ENCODE results near the gene AKAP8.
"Not testable (repeated sequence)": the region's sequence is repeated elsewhere in the genome, so short reads cannot be mapped to it uniquely, and the experiment has no call there.

AKAP8 gene

GRCh38 chr19:15379083-15379998, at the start of gene AKAP8:
AKAP8 (minus strand) TSS chr19:15379787; CDS start chr19:15379731, 56 bp downstream.
- DNase-seq = peak; percentile 99

GRCh38 chr19:15427991-15428471, 48.4 kb upstream of the AKAP8 start:
- DNase-seq = no peak

GRCh38 chr19:15427350-15427700, 47.7 kb upstream of the AKAP8 start:
- no peak for DNase-seq

GRCh38 chr19:15426485-15427349, 47.1 kb upstream of the AKAP8 start:
- no peak for DNase-seq

GRCh38 chr19:15425321-15425950, 45.8 kb upstream of the AKAP8 start:
- no peak for DNase-seq

GRCh38 chr19:15424692-15425272, 45.2 kb upstream of the AKAP8 start:
- no peak for DNase-seq

- DNase-seq = no peak
Observed at GRCh38 chr19:15424121-15424520, 44.5 kb upstream of the AKAP8 start.

- no peak for DNase-seq
Observed at GRCh38 chr19:15423130-15423529, 43.5 kb upstream of the AKAP8 start.

GRCh38 chr19:15422296-15423075, 42.9 kb upstream of the AKAP8 start:
- no peak for DNase-seq

- no peak for DNase-seq
Observed at GRCh38 chr19:15421721-15422260, 42.2 kb upstream of the AKAP8 start.

GRCh38 chr19:15421136-15421695, 41.6 kb upstream of the AKAP8 start:
- DNase-seq = no peak

GRCh38 chr19:15419413-15420025, 39.9 kb upstream of the AKAP8 start:
- no peak for DNase-seq

GRCh38 chr19:15418579-15419412, 39.2 kb upstream of the AKAP8 start, which contains the start of gene AKAP8L:
AKAP8L (minus strand) TSS chr19:15418988; CDS start chr19:15418923, 65 bp downstream.
- DNase-seq = peak; percentile 100

GRCh38 chr19:15418231-15418578, 38.6 kb upstream of the AKAP8 start:
- DNase-seq = peak; percentile 27

GRCh38 chr19:15417699-15418098, 38.1 kb upstream of the AKAP8 start:
- peak; percentile 27 for DNase-seq

GRCh38 chr19:15412832-15413231, 33.2 kb upstream of the AKAP8 start:
- DNase-seq = no peak

GRCh38 chr19:15411351-15411750, 31.8 kb upstream of the AKAP8 start:
- not testable (repeated sequence) for DNase-seq

- no peak for DNase-seq
Observed at GRCh38 chr19:15404780-15405211, 25.2 kb upstream of the AKAP8 start.

GRCh38 chr19:15404097-15404779, 24.7 kb upstream of the AKAP8 start:
- DNase-seq = no peak

Data from fibroblast of upper back skin (primary cell).